IMR-90 (cell line): ENCODE measurements around the gene ROGDI. TPM values are rescaled to one million over a fixed set of nuclear protein-coding genes. Genes with fewer than 3 reads are reported as not detected.
A peak's percentile ranks its signal among the peaks of the same experiment; 100 is the strongest.

ENCODE experiments used
- ATAC-seq: fragments of 200-7000 bp; cut with Tn5 transposase; 2 replicates; pipeline ENCODE4 v1.9.1; 2020; ENCODE audit warnings: low read depth, mild to moderate bottlenecking, moderate library complexity
- BruUV-seq: library from RNA; stranded (reverse); fragments of 400-500 nt; replicated peaks from 2 replicates; lab custom pipeline; 2021; lab: Mats Ljungman, UMichigan
- CTCF ChIA-PET: fragments of 300-600 bp; formaldehyde crosslinking; extraction: SDS; loops from one replicate; lab custom pipeline; 2021; ENCODE audit warnings: antibody characterized with exemption; lab: Yijun Ruan, JAX
- POLR2A ChIA-PET: fragments of 300-600 bp; sonication (Branson Sonifier 250); formaldehyde crosslinking; loops from one replicate; lab custom pipeline; 2022; ENCODE audit warnings: antibody characterized with exemption; ENCODE audit not compliant: unreplicated experiment; lab: Charles Lee
- DNase-seq: peaks from one replicate; pipeline ENCODE4 v3.0.0; 2013
- H2AFZ ChIP-seq: replicated peaks from 2 replicates; pipeline ENCODE3; 2013; ENCODE audit warnings: low read length, mild to moderate bottlenecking; ENCODE audit not compliant: poor library complexity
- H2AK5ac ChIP-seq: 2 replicates; pipeline ENCODE4 v1.6.1; 2013; ENCODE audit warnings: low read depth, low read length, inconsistent platforms
- H2AK9ac ChIP-seq: replicated peaks from 2 replicates; pipeline ENCODE3; 2013; ENCODE audit warnings: mild to moderate bottlenecking, low read depth, low read length, moderate library complexity; ENCODE audit not compliant: poor library complexity
- H2BK120ac ChIP-seq: 2 replicates; pipeline ENCODE4 v1.6.1; 2013; ENCODE audit warnings: low read depth, low read length, inconsistent platforms
- H2BK15ac ChIP-seq: 3 replicates; pipeline ENCODE4 v1.6.1; 2013; ENCODE audit warnings: low read depth, low read length, inconsistent platforms
- H2BK20ac ChIP-seq: 2 replicates; pipeline ENCODE4 v1.6.1; 2013; ENCODE audit warnings: low read depth, mild to moderate bottlenecking, inconsistent platforms, low read length, moderate library complexity
- H2BK5ac ChIP-seq: 2 replicates; pipeline ENCODE4 v1.6.1; 2013; ENCODE audit warnings: mild to moderate bottlenecking, low read depth, low read length, inconsistent platforms; ENCODE audit not compliant: poor library complexity, severe bottlenecking
- H3K14ac ChIP-seq: replicated peaks from 2 replicates; pipeline ENCODE4 v1.6.1; 2013; ENCODE audit warnings: low read depth, low read length, inconsistent platforms
- H3K18ac ChIP-seq: 2 replicates; pipeline ENCODE4 v1.6.1; 2013; ENCODE audit warnings: low read depth, low read length, control low read depth
- H3K23ac ChIP-seq: 2 replicates; pipeline ENCODE4 v1.6.1; 2013; ENCODE audit warnings: low read depth, low read length, inconsistent platforms
- H3K27ac ChIP-seq: 2 replicates; pipeline ENCODE4 v1.5.1; 2013; ENCODE audit warnings: mild to moderate bottlenecking, control low read depth, low read length; ENCODE audit not compliant: insufficient read depth
- H3K27me3 ChIP-seq: 2 replicates; pipeline ENCODE4 v1.6.1; 2013; ENCODE audit warnings: low read length; ENCODE audit not compliant: control insufficient read depth, insufficient read depth
- H3K36me3 ChIP-seq: 2 replicates; pipeline ENCODE4 v1.6.1; 2013; ENCODE audit warnings: low read length, mixed read lengths; ENCODE audit not compliant: control insufficient read depth, insufficient read depth
- H3K4ac ChIP-seq: 2 replicates; pipeline ENCODE4 v1.6.1; 2013; ENCODE audit warnings: low read depth, low read length, inconsistent platforms
- H3K4me1 ChIP-seq: 2 replicates; pipeline ENCODE4 v1.6.1; 2013; ENCODE audit warnings: low read length, mixed read lengths; ENCODE audit not compliant: control insufficient read depth, insufficient read depth
- H3K4me2 ChIP-seq: 2 replicates; pipeline ENCODE4 v1.6.1; 2013; ENCODE audit warnings: low read depth, mild to moderate bottlenecking, control low read depth, low read length, moderate library complexity
- H3K4me3 ChIP-seq: 2 replicates; pipeline ENCODE4 v1.5.1; 2013; ENCODE audit warnings: low read depth, mild to moderate bottlenecking, control low read depth, low read length, moderate library complexity; ENCODE audit not compliant: insufficient read depth
- H3K56ac ChIP-seq: 2 replicates; pipeline ENCODE4 v1.6.1; 2013; ENCODE audit warnings: low read length, inconsistent platforms; ENCODE audit not compliant: insufficient read depth; ENCODE audit errors: extremely low read depth
- H3K79me1 ChIP-seq, 2 experiments: 2 replicates each; pipeline ENCODE4 v1.6.1; 2013; ENCODE audit warnings: low read length in 2 of 2, inconsistent platforms in 1 of 2, low read depth in 1 of 2
- H3K9ac ChIP-seq: 2 replicates; pipeline ENCODE4 v1.6.1; 2013; ENCODE audit warnings: low read depth, low read length, control low read depth
- H3K9me1 ChIP-seq: 2 replicates; pipeline ENCODE4 v1.6.1; 2013; ENCODE audit warnings: low read length, inconsistent platforms; ENCODE audit not compliant: insufficient read depth
- H3K9me3 ChIP-seq: 2 replicates; pipeline ENCODE4 v1.6.1; 2013; ENCODE audit warnings: low read length; ENCODE audit not compliant: control insufficient read depth, insufficient read depth
- H4K20me1 ChIP-seq: 2 replicates; pipeline ENCODE4 v1.6.1; 2013; ENCODE audit warnings: low read length, inconsistent platforms; ENCODE audit not compliant: insufficient read depth
- H4K5ac ChIP-seq: 2 replicates; pipeline ENCODE4 v1.6.1; 2013; ENCODE audit warnings: mild to moderate bottlenecking, low read depth, low read length, control low read depth
- H4K8ac ChIP-seq, 2 experiments: 2 replicates each; pipeline ENCODE4 v1.6.1; 2013; ENCODE audit warnings: low read depth in 2 of 2, low read length in 2 of 2, control low read depth in 1 of 2, inconsistent platforms in 1 of 2
- H4K91ac ChIP-seq: 2 replicates; pipeline ENCODE4 v1.6.1; 2013; ENCODE audit warnings: low read depth, low read length, inconsistent platforms; ENCODE audit not compliant: insufficient read depth
- BHLHE40 ChIP-seq: fragments of 150-350 bp; IDR thresholded peaks from 2 replicates; pipeline ENCODE4 v1.6.1; 2016; ENCODE audit warnings: mild to moderate bottlenecking, low read depth, low read length
- FOS ChIP-seq: fragments of 150-350 bp; IDR thresholded peaks from 2 replicates; pipeline ENCODE4 v1.6.1; 2016; ENCODE audit warnings: low read depth, low read length
- POLR2A ChIP-seq: IDR thresholded peaks from 2 replicates; pipeline ENCODE4 v1.6.1; 2012; ENCODE audit warnings: mild to moderate bottlenecking, low read depth, low read length
- WGBS, 2 experiments: methylation state at CpG; one replicate each; pipeline versions ENCODE4 v1.1.5 to v1.1.7; 2013; ENCODE audit warnings: missing lambda C conversion rate in 2 of 2; ENCODE audit not compliant: insufficient read length in 1 of 2; ENCODE audit errors: extremely low coverage in 2 of 2; 5-methylcytosine and 5-hydroxymethylcytosine counted together
- dilution Hi-C: fragments of 300-500 bp; cut with HindIII; formaldehyde crosslinking; loops from one replicate; pipeline ENCODE4 v1.14.3; 2018; ENCODE audit warnings: low sequenced_read_pairs; ENCODE audit not compliant: unreplicated experiment
- in situ Hi-C: fragments of 300-500 bp; cut with MboI; formaldehyde crosslinking; loops from 3 replicates; pipeline ENCODE4 v1.14.3; 2019; ENCODE audit warnings: low sequenced_read_pairs, inconsistent platforms, mixed read lengths
- intact Hi-C: fragments of 100-400 bp; cut with micrococcal nuclease; formaldehyde crosslinking; loops from 2 replicates; pipeline ENCODE4 v1.10.0; 2022
- polyA plus RNA-seq, 3 experiments: library from polyadenylated mRNA; depleted of rRNA; stranded (reverse); fragments of >200 nt; gene quantifications; 2 replicates each; pipeline ENCODE4 v1.2.3, GENCODE V29; 2012; ENCODE audit warnings: low replicate concordance in 1 of 3
- total RNA-seq: library from RNA; depleted of rRNA; stranded (reverse); fragments of >200 nt; gene quantifications from 2 replicates; pipeline ENCODE4 v1.2.3, GENCODE V29; 2012
- TF ChIP-seq, protein P1 (sequence below): fragments of 150-350 bp; IDR thresholded peaks from 2 replicates; pipeline ENCODE4 v1.6.1; 2017; ENCODE audit warnings: mild to moderate bottlenecking, antibody characterized with exemption, low read length, low read depth
- TF ChIP-seq, protein P2 (sequence below): fragments of 150-350 bp; IDR thresholded peaks from 2 replicates; pipeline ENCODE4 v1.6.1; 2016; ENCODE audit warnings: low read depth, mild to moderate bottlenecking, low read length, moderate library complexity, borderline replicate concordance

Gene ROGDI
- total and polyA plus RNA-seq, 2 of the 4 experiments (the other 2 are of a cell fraction), result 13.6 to 27.1 TPM

DNA sequence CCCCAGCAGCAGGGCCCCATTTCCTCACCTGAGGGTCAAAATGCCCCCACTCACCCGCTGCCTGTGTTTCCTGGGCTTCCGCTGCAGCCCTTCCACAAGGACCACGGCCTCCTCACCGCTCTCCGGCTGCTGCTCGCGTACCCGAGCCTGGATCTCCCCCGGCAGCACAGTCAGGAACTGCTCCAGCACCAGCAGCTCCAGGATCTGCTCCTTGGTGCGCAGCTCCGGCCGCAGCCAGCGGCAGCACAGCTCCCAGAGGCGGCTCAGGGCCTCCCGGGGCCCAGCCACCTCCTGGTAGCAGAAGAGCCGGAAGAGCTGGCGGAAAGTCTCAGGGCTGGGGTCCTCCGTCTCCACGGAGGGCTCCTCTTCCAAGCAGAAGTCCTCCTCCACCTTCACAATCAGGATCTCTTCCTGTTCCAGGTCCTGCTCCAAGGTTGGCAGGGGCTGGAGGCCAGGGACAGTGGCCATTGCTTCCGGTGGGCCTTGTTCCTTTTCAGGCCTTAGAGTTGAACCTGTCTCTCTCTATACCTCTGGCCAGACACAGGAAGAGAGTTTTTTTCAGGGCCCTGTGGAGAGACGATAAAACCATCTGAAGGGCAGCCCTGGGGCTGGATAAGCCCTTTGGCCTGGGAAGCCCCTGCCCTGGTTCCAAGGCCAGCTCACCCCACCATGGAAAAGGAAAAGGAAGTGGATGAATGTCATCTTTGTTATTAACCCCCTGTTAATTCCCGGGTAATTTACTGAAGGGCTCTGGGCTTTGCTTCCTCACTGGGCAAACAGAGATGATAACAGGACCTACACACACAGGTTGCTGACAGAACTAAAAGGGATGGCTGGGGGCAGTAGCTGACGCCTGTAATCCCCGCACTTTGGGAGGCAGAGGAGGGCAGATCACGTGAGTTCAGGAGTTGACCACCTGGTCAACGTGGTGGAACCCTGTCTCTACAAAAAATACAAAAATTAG lies 36.6 kb downstream of the ROGDI start:
- no peaks in the 10 kb centered on the region for H3K9me3 ChIP-seq
- no peak overlapping the region for H3K56ac ChIP-seq
- H3K23ac ChIP-seq, result peak overlapping the region; percentile 82; the same call in 1 of the 2 replicates
- WGBS, 2 experiments, result 94% methylated on average over 12 of the region's 26 CpGs; no CpG with 5 or more reads in 1 of the 2 experiments
- no peak overlapping the region for H2AFZ ChIP-seq
- DNase-seq, result no peak
- H3K14ac ChIP-seq, result no peak overlapping the region
- TF ChIP-seq FOS (no peak), BHLHE40 (peak; percentile 31; the same call in 1 of the 2 replicates), POLR2A (no peak)
- TF ChIP-seq, protein P1, sequence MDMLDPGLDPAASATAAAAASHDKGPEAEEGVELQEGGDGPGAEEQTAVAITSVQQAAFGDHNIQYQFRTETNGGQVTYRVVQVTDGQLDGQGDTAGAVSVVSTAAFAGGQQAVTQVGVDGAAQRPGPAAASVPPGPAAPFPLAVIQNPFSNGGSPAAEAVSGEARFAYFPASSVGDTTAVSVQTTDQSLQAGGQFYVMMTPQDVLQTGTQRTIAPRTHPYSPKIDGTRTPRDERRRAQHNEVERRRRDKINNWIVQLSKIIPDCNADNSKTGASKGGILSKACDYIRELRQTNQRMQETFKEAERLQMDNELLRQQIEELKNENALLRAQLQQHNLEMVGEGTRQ, result 0 out of 2 replicates have a peak, but pooled peaks have one; percentile 21
- TF ChIP-seq, protein P2, sequence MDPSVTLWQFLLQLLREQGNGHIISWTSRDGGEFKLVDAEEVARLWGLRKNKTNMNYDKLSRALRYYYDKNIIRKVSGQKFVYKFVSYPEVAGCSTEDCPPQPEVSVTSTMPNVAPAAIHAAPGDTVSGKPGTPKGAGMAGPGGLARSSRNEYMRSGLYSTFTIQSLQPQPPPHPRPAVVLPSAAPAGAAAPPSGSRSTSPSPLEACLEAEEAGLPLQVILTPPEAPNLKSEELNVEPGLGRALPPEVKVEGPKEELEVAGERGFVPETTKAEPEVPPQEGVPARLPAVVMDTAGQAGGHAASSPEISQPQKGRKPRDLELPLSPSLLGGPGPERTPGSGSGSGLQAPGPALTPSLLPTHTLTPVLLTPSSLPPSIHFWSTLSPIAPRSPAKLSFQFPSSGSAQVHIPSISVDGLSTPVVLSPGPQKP, result no peak
- H4K8ac ChIP-seq, result 0 out of 4 replicates have a peak overlapping the region, but pooled peaks of 1 of the 2 experiments have one; percentile 4
- H3K4ac ChIP-seq, result peak overlapping the region; percentile 8; the same call in 1 of the 2 replicates
- peaks cover 6% of the 10 kb centered on the region for H3K9me1 ChIP-seq
- POLR2A ChIA-PET, result interaction anchor here (0.6 kb wide), 1 partner anchor 41 kb away, joined by 3 read pairs; no protein-coding TSS in a partner anchor
- peak overlapping the region; percentile 75; the same call in 1 of the 2 replicates for H3K27ac ChIP-seq
- dilution Hi-C loops (no loop called here), in situ Hi-C loops (loop anchor here (10.0 kb wide), 1 partner anchor 189 kb away; the partner anchor contains the start of gene SEC14L5), intact Hi-C loops (loop anchor here (2.0 to 5.0 kb wide), 2 partner anchors 31 to 37 kb away; partner anchors contain the start of genes ANKS3, DNAAF8 and ROGDI)
- H4K91ac ChIP-seq, result no peak overlapping the region; the same call in 1 of the 2 replicates
- no peak overlapping the region for H2BK5ac ChIP-seq
- BruUV-seq, result no TSS peak
- no peak overlapping the region for H4K5ac ChIP-seq
- H4K20me1 ChIP-seq, result no peaks in the 10 kb centered on the region; the same call in 1 of the 2 replicates
- H2AK5ac ChIP-seq, result peak overlapping the region; percentile 1
- H2BK20ac ChIP-seq, result no peak overlapping the region
- CTCF ChIA-PET, result no interaction called here
- H3K18ac ChIP-seq, result no peak overlapping the region
- ATAC-seq, result no peak
- H2BK120ac ChIP-seq, result no peak overlapping the region
- H3K27me3 ChIP-seq, result no peaks in the 10 kb centered on the region
- no peak overlapping the region for H2BK15ac ChIP-seq
- H3K9ac ChIP-seq, result peak overlapping the region; percentile 76
- H2AK9ac ChIP-seq, result peak overlapping the region; percentile 17
- H3K4me2 ChIP-seq, result peak overlapping the region; percentile 82
- H3K4me1 ChIP-seq, result peaks cover 7% of the 10 kb centered on the region
- peak overlapping the region; percentile 88 for H3K4me3 ChIP-seq
- peaks cover 31% of the 10 kb centered on the region for H3K36me3 ChIP-seq
- H3K79me1 ChIP-seq, result peaks cover 18 to 33% of the 10 kb centered on the region in 2 experiments; a peak in 3 of 4 replicates
